IMR-90 (cell line): Measurements from ENCODE around the gene PLXNA4. TPM values are rescaled to one million over a fixed set of nuclear protein-coding genes. Genes with fewer than 3 reads are reported as not detected.

Experiments used
- ATAC-seq: fragments of 200-7000 bp; cut with Tn5 transposase; 2 replicates; pipeline ENCODE4 v1.9.1; 2020; ENCODE audit warnings: low read depth, mild to moderate bottlenecking, moderate library complexity
- BruUV-seq: library from RNA; stranded (reverse); fragments of 400-500 nt; replicated peaks from 2 replicates; lab custom pipeline; 2021; lab: Mats Ljungman, UMichigan
- CTCF ChIA-PET: fragments of 300-600 bp; formaldehyde crosslinking; extraction: SDS; loops from one replicate; lab custom pipeline; 2021; ENCODE audit warnings: antibody characterized with exemption; lab: Yijun Ruan, JAX
- POLR2A ChIA-PET: fragments of 300-600 bp; sonication (Branson Sonifier 250); formaldehyde crosslinking; loops from one replicate; lab custom pipeline; 2022; ENCODE audit warnings: antibody characterized with exemption; ENCODE audit not compliant: unreplicated experiment; lab: Charles Lee
- DNase-seq: peaks from one replicate; pipeline ENCODE4 v3.0.0; 2013
- H2AFZ ChIP-seq: replicated peaks from 2 replicates; pipeline ENCODE3; 2013; ENCODE audit warnings: low read length, mild to moderate bottlenecking; ENCODE audit not compliant: poor library complexity
- H2AK5ac ChIP-seq: 2 replicates; pipeline ENCODE4 v1.6.1; 2013; ENCODE audit warnings: low read depth, low read length, inconsistent platforms
- H2AK9ac ChIP-seq: replicated peaks from 2 replicates; pipeline ENCODE3; 2013; ENCODE audit warnings: mild to moderate bottlenecking, low read depth, low read length, moderate library complexity; ENCODE audit not compliant: poor library complexity
- H2BK120ac ChIP-seq: 2 replicates; pipeline ENCODE4 v1.6.1; 2013; ENCODE audit warnings: low read depth, low read length, inconsistent platforms
- H2BK15ac ChIP-seq: 3 replicates; pipeline ENCODE4 v1.6.1; 2013; ENCODE audit warnings: low read depth, low read length, inconsistent platforms
- H2BK20ac ChIP-seq: 2 replicates; pipeline ENCODE4 v1.6.1; 2013; ENCODE audit warnings: low read depth, mild to moderate bottlenecking, inconsistent platforms, low read length, moderate library complexity
- H2BK5ac ChIP-seq: 2 replicates; pipeline ENCODE4 v1.6.1; 2013; ENCODE audit warnings: mild to moderate bottlenecking, low read depth, low read length, inconsistent platforms; ENCODE audit not compliant: poor library complexity, severe bottlenecking
- H3K14ac ChIP-seq: replicated peaks from 2 replicates; pipeline ENCODE4 v1.6.1; 2013; ENCODE audit warnings: low read depth, low read length, inconsistent platforms
- H3K18ac ChIP-seq: 2 replicates; pipeline ENCODE4 v1.6.1; 2013; ENCODE audit warnings: low read depth, low read length, control low read depth
- H3K23ac ChIP-seq: 2 replicates; pipeline ENCODE4 v1.6.1; 2013; ENCODE audit warnings: low read depth, low read length, inconsistent platforms
- H3K27ac ChIP-seq: 2 replicates; pipeline ENCODE4 v1.5.1; 2013; ENCODE audit warnings: mild to moderate bottlenecking, control low read depth, low read length; ENCODE audit not compliant: insufficient read depth
- H3K27me3 ChIP-seq: 2 replicates; pipeline ENCODE4 v1.6.1; 2013; ENCODE audit warnings: low read length; ENCODE audit not compliant: control insufficient read depth, insufficient read depth
- H3K36me3 ChIP-seq: 2 replicates; pipeline ENCODE4 v1.6.1; 2013; ENCODE audit warnings: low read length, mixed read lengths; ENCODE audit not compliant: control insufficient read depth, insufficient read depth
- H3K4ac ChIP-seq: 2 replicates; pipeline ENCODE4 v1.6.1; 2013; ENCODE audit warnings: low read depth, low read length, inconsistent platforms
- H3K4me1 ChIP-seq: 2 replicates; pipeline ENCODE4 v1.6.1; 2013; ENCODE audit warnings: low read length, mixed read lengths; ENCODE audit not compliant: control insufficient read depth, insufficient read depth
- H3K4me2 ChIP-seq: 2 replicates; pipeline ENCODE4 v1.6.1; 2013; ENCODE audit warnings: low read depth, mild to moderate bottlenecking, control low read depth, low read length, moderate library complexity
- H3K4me3 ChIP-seq: 2 replicates; pipeline ENCODE4 v1.5.1; 2013; ENCODE audit warnings: low read depth, mild to moderate bottlenecking, control low read depth, low read length, moderate library complexity; ENCODE audit not compliant: insufficient read depth
- H3K56ac ChIP-seq: 2 replicates; pipeline ENCODE4 v1.6.1; 2013; ENCODE audit warnings: low read length, inconsistent platforms; ENCODE audit not compliant: insufficient read depth; ENCODE audit errors: extremely low read depth
- H3K79me1 ChIP-seq, 2 experiments: 2 replicates each; pipeline ENCODE4 v1.6.1; 2013; ENCODE audit warnings: low read length in 2 of 2, inconsistent platforms in 1 of 2, low read depth in 1 of 2
- H3K9ac ChIP-seq: 2 replicates; pipeline ENCODE4 v1.6.1; 2013; ENCODE audit warnings: low read depth, low read length, control low read depth
- H3K9me1 ChIP-seq: 2 replicates; pipeline ENCODE4 v1.6.1; 2013; ENCODE audit warnings: low read length, inconsistent platforms; ENCODE audit not compliant: insufficient read depth
- H3K9me3 ChIP-seq: 2 replicates; pipeline ENCODE4 v1.6.1; 2013; ENCODE audit warnings: low read length; ENCODE audit not compliant: control insufficient read depth, insufficient read depth
- H4K20me1 ChIP-seq: 2 replicates; pipeline ENCODE4 v1.6.1; 2013; ENCODE audit warnings: low read length, inconsistent platforms; ENCODE audit not compliant: insufficient read depth
- H4K5ac ChIP-seq: 2 replicates; pipeline ENCODE4 v1.6.1; 2013; ENCODE audit warnings: mild to moderate bottlenecking, low read depth, low read length, control low read depth
- H4K8ac ChIP-seq, 2 experiments: 2 replicates each; pipeline ENCODE4 v1.6.1; 2013; ENCODE audit warnings: low read depth in 2 of 2, low read length in 2 of 2, control low read depth in 1 of 2, inconsistent platforms in 1 of 2
- H4K91ac ChIP-seq: 2 replicates; pipeline ENCODE4 v1.6.1; 2013; ENCODE audit warnings: low read depth, low read length, inconsistent platforms; ENCODE audit not compliant: insufficient read depth
- BHLHE40 ChIP-seq: fragments of 150-350 bp; IDR thresholded peaks from 2 replicates; pipeline ENCODE4 v1.6.1; 2016; ENCODE audit warnings: mild to moderate bottlenecking, low read depth, low read length
- CEBPB ChIP-seq: IDR thresholded peaks from 2 replicates; pipeline ENCODE4 v1.6.1; 2012; ENCODE audit warnings: low read depth, low read length, improper control_type of control experiment
- CHD1 ChIP-seq: IDR thresholded peaks from 2 replicates; pipeline ENCODE4 v1.6.1; 2012; ENCODE audit warnings: low read depth, low read length, improper control_type of control experiment
- CTCF ChIP-seq: conservative IDR thresholded peaks from 2 replicates; pipeline ENCODE4 v1.5.1; 2012; ENCODE audit warnings: mild to moderate bottlenecking, low read depth, low read length, improper control_type of control experiment
- ELK1 ChIP-seq: fragments of 150-350 bp; IDR thresholded peaks from 2 replicates; pipeline ENCODE4 v1.6.1; 2016; ENCODE audit warnings: low read depth, mild to moderate bottlenecking, low read length, moderate library complexity, borderline replicate concordance
- MXI1 ChIP-seq: IDR thresholded peaks from 2 replicates; pipeline ENCODE4 v1.6.1; 2012; ENCODE audit warnings: low read depth, mild to moderate bottlenecking, low read length, moderate library complexity, borderline replicate concordance
- NFE2L2 ChIP-seq: fragments of 150-350 bp; IDR thresholded peaks from 2 replicates; pipeline ENCODE4 v1.6.1; 2016; ENCODE audit warnings: low read depth, mild to moderate bottlenecking, low read length
- POLR2A ChIP-seq: IDR thresholded peaks from 2 replicates; pipeline ENCODE4 v1.6.1; 2012; ENCODE audit warnings: mild to moderate bottlenecking, low read depth, low read length
- RAD21 ChIP-seq: IDR thresholded peaks from 2 replicates; pipeline ENCODE4 v1.6.1; 2012; ENCODE audit warnings: low read length, improper control_type of control experiment
- USF2 ChIP-seq: fragments of 150-350 bp; IDR thresholded peaks from 2 replicates; pipeline ENCODE4 v1.6.1; 2017; ENCODE audit warnings: mild to moderate bottlenecking, antibody characterized with exemption, low read length, low read depth
- WGBS, 2 experiments: methylation state at CpG; one replicate each; pipeline versions ENCODE4 v1.1.5 to v1.1.7; 2013; ENCODE audit warnings: missing lambda C conversion rate in 2 of 2; ENCODE audit not compliant: insufficient read length in 1 of 2; ENCODE audit errors: extremely low coverage in 2 of 2; 5-methylcytosine and 5-hydroxymethylcytosine counted together
- dilution Hi-C: fragments of 300-500 bp; cut with HindIII; formaldehyde crosslinking; loops from one replicate; pipeline ENCODE4 v1.14.3; 2018; ENCODE audit warnings: low sequenced_read_pairs; ENCODE audit not compliant: unreplicated experiment
- in situ Hi-C: fragments of 300-500 bp; cut with MboI; formaldehyde crosslinking; loops from 3 replicates; pipeline ENCODE4 v1.14.3; 2019; ENCODE audit warnings: low sequenced_read_pairs, inconsistent platforms, mixed read lengths
- intact Hi-C: fragments of 100-400 bp; cut with micrococcal nuclease; formaldehyde crosslinking; loops from 2 replicates; pipeline ENCODE4 v1.10.0; 2022
- polyA plus RNA-seq, 3 experiments: library from polyadenylated mRNA; depleted of rRNA; stranded (reverse); fragments of >200 nt; gene quantifications; 2 replicates each; pipeline ENCODE4 v1.2.3, GENCODE V29; 2012; ENCODE audit warnings: low replicate concordance in 1 of 3
- total RNA-seq: library from RNA; depleted of rRNA; stranded (reverse); fragments of >200 nt; gene quantifications from 2 replicates; pipeline ENCODE4 v1.2.3, GENCODE V29; 2012

Gene PLXNA4
- total and polyA plus RNA-seq, 2 of the 4 experiments (the other 2 are of a cell fraction), result under 0.01 TPM

GRCh38 chr7:132275416-132276233 lies 300.6 kb downstream of the PLXNA4 start:
- Histone ChIP-seq H2AK9ac (no peak overlapping the region), H2AK5ac (no peak overlapping the region), H3K4me1 (no peaks in the 10 kb centered on the region), H2BK5ac (no peak overlapping the region), H3K23ac (no peak overlapping the region), H3K18ac (no peak overlapping the region), H2BK120ac (no peak overlapping the region), H3K14ac (no peak overlapping the region), H3K27me3 (no peaks in the 10 kb centered on the region), H3K4me2 (no peak overlapping the region), H3K56ac (no peak overlapping the region), H4K5ac (no peak overlapping the region), H2AFZ (no peak overlapping the region), H3K4ac (no peak overlapping the region), H4K8ac (no peak overlapping the region), H2BK20ac (no peak overlapping the region), H3K9me3 (no peaks in the 10 kb centered on the region), H3K36me3 (no peaks in the 10 kb centered on the region), H4K91ac (no peak overlapping the region), H4K20me1 (no peaks in the 10 kb centered on the region), H3K27ac (no peak overlapping the region), H3K9me1 (no peaks in the 10 kb centered on the region), H3K9ac (no peak overlapping the region), H3K4me3 (no peak overlapping the region), H3K79me1 (no peaks in the 10 kb centered on the region), H2BK15ac (no peak overlapping the region)
- intact Hi-C loops, result no loop called here
- no TSS peak for BruUV-seq
- WGBS, 2 experiments, result 71% methylated on average over 1 of the region's 4 CpGs; no CpG with 5 or more reads in 1 of the 2 experiments
- in situ Hi-C loops, result no loop called here
- TF ChIP-seq RAD21 (no peak), CHD1 (no peak), CTCF (no peak), POLR2A (no peak), USF2 (no peak), ELK1 (no peak), CEBPB (no peak), MXI1 (no peak), BHLHE40 (no peak), NFE2L2 (no peak)
- ChIA-PET CTCF (no interaction called here), POLR2A (no interaction called here)
- dilution Hi-C loops, result no loop called here
- DNase-seq (no peak), ATAC-seq (no peak)
